Mammary epithelial cell (primary cell): ENCODE results near the gene HNRNPA2B1.
"Not testable (repeated sequence)": the region's sequence is repeated elsewhere in the genome, so short reads cannot be mapped to it uniquely, and the experiment has no call there.

Experiments used
- EZH2 ChIP-seq: IDR thresholded peaks from 2 replicates; pipeline ENCODE4 v1.6.1; 2012; ENCODE audit warnings: low read length, inconsistent platforms, borderline replicate concordance
- TF ChIP-seq, protein P1 (sequence below), 2 donors: IDR thresholded peaks in 1 of 2; conservative IDR thresholded peaks in 1 of 2; 2 replicates each; pipeline ENCODE4 v1.5.1; 2011 to 2012; ENCODE audit warnings: inconsistent platforms in 2 of 2, low read length in 2 of 2, mild to moderate bottlenecking in 2 of 2, control low read depth in 1 of 2, low read depth in 1 of 2; ENCODE audit not compliant: insufficient read depth in 1 of 2; ENCODE audit errors: extremely low read depth in 1 of 2

DNA sequence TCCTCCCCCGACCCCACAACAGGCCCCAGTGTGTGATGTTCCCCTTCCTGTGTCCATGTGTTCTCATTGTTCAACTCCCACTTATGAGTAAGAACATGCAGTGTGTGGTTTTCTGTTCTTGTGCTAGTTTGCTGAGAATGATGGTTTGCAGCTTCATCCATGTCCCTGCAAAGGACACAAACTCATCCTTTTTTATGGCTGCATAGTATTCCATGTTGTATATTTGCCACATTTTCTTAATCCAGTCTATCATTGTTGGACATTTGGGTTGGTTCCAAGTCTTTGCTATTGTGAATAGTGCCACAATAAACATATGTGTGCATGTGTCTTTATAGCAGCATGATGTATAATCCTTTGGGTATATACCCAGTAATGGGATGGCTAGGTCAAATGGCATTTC, 36.7 kb downstream of the HNRNPA2B1 start:
- not testable (repeated sequence) for TF ChIP-seq EZH2
- TF ChIP-seq, protein P1, sequence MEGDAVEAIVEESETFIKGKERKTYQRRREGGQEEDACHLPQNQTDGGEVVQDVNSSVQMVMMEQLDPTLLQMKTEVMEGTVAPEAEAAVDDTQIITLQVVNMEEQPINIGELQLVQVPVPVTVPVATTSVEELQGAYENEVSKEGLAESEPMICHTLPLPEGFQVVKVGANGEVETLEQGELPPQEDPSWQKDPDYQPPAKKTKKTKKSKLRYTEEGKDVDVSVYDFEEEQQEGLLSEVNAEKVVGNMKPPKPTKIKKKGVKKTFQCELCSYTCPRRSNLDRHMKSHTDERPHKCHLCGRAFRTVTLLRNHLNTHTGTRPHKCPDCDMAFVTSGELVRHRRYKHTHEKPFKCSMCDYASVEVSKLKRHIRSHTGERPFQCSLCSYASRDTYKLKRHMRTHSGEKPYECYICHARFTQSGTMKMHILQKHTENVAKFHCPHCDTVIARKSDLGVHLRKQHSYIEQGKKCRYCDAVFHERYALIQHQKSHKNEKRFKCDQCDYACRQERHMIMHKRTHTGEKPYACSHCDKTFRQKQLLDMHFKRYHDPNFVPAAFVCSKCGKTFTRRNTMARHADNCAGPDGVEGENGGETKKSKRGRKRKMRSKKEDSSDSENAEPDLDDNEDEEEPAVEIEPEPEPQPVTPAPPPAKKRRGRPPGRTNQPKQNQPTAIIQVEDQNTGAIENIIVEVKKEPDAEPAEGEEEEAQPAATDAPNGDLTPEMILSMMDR (conservative IDR thresholded peaks at IDR 0.05 in 1 of 2, IDR thresholded peaks at IDR 0.05 in 1 of 2; ENCODE audit: extremely low read depth in 1 of 2, insufficient read depth in 1 of 2, low read depth in 1 of 2, low read length in 2 of 2): not testable (repeated sequence)
